Transverse colon (tissue), 3 donors: ENCODE results near the gene SPATA16.

Experiments used
- CTCF ChIP-seq, 5 experiments: fragments of 200-600 bp in 3 of 5; fragments of 450-650 bp in 2 of 5; sonication (generic) in 3 of 5; IDR thresholded peaks; 1 replicate in 2 of 5; 2 replicates in 3 of 5; pipeline ENCODE4 v1.5.1; 2016 to 2017; ENCODE audit warnings: antibody characterized with exemption in 5 of 5, inconsistent platforms in 3 of 5, mild to moderate bottlenecking in 2 of 5, moderate library complexity in 1 of 5
- EP300 ChIP-seq: sonication (generic); formaldehyde crosslinking; IDR thresholded peaks from one replicate; pipeline ENCODE4 v1.6.1; 2017; ENCODE audit warnings: antibody characterized with exemption, low read depth

- TF ChIP-seq CTCF (IDR thresholded peaks at IDR 0.05) = no peak
- TF ChIP-seq EP300 = no peak
These were observed 91.7 kb downstream of the SPATA16 start for GRCh38 chr3:173049360-173049759.
